C4-2B (cell line): Measurements from ENCODE around the gene DDX24.

ENCODE experiments used
- H3K27ac ChIP-seq: fragments of 450-650 bp; 2 replicates; pipeline ENCODE4 v1.5.1; 2017
- ZFX ChIP-seq: fragments of 450-650 bp; IDR thresholded peaks from 2 replicates; pipeline ENCODE4 v1.6.1; 2017
- TF ChIP-seq, protein P1 (sequence below): fragments of 450-650 bp; conservative IDR thresholded peaks from 2 replicates; pipeline ENCODE4 v1.5.1; 2017; ENCODE audit warnings: mild to moderate bottlenecking

DDX24 gene

DNA sequence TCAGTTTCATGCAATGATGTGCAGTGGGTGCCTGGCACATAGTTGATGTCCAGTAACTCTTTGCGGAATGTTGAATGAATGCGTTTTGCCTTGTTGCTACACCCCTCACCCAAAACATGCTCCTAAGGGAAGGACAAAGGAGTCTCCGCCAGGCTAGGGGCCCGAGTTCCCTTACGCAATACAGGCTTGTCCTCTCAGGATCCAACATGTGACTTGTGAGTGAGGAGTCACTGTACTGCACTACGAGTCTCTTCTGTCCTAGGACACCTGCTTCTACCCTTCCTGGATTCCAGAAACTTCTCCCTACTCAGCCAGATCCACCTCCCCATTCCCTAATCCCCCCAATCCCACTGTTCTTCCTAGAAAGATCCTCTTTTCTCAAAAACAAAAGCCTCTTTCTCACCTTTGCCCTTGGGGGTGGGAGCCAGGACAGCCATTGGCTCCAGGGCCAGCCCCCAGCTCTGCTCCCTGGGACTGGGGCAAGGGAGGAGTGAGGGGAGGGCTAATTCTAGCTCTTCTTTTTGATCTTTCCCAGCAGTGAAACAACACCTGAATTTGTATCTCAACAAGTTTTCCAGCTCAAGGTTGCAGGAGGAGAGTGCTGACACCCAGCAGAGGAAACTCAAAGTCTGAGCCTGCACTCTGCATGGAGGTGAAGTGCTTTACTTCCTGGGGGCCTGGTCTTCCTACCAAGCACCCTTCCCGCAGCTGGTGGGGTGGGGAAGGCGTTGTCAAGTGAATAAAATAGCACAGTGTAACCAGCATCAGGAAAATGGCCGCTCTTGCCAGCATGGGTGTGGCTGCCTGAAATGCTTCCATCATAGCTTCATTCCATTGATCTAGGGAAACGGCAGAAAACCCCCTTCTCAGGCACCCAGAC, 58.2 kb downstream of the DDX24 start:
- H3K27ac ChIP-seq, result no peak overlapping the region
- TF ChIP-seq, protein P1, sequence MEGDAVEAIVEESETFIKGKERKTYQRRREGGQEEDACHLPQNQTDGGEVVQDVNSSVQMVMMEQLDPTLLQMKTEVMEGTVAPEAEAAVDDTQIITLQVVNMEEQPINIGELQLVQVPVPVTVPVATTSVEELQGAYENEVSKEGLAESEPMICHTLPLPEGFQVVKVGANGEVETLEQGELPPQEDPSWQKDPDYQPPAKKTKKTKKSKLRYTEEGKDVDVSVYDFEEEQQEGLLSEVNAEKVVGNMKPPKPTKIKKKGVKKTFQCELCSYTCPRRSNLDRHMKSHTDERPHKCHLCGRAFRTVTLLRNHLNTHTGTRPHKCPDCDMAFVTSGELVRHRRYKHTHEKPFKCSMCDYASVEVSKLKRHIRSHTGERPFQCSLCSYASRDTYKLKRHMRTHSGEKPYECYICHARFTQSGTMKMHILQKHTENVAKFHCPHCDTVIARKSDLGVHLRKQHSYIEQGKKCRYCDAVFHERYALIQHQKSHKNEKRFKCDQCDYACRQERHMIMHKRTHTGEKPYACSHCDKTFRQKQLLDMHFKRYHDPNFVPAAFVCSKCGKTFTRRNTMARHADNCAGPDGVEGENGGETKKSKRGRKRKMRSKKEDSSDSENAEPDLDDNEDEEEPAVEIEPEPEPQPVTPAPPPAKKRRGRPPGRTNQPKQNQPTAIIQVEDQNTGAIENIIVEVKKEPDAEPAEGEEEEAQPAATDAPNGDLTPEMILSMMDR, result no peak
- no peak for TF ChIP-seq ZFX

DNA sequence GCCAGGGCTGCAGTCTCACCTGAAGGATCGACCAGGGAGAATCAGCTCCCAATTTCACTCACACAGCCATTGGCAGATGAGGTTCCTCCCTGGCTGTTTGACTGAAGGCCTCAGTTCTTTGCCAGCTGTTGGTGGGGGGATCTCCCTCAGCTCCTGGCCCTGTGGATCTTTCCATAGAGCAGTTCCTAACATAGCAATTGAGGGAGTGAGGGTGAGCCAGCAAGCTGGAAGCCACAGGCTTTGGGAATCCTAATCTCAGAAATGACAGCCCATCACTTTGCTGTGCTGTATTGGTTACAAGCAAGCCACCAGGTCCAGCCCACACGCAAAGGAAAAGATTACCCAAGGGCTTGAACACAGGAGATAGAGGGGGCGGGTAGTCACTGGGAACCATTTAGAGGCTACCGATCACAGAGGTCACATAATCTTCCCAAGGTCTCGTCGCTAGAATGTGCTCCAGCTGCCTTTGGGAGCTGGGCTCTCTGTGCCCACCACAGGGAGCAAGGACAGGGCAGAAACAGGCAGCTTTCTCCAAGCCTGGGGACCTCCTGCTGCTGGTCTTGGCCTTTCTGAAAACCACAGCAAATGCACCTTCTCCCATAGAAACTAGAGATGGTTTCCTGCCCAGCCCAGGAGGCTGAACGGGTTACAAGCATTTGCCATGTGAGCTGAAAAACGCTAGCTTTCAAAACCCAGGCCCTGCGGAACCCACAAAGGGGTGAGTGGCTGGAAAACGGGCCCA, 59.4 kb downstream of the DDX24 start:
- no peak overlapping the region for H3K27ac ChIP-seq
- TF ChIP-seq, protein P1, result no peak
- no peak for TF ChIP-seq ZFX

DNA sequence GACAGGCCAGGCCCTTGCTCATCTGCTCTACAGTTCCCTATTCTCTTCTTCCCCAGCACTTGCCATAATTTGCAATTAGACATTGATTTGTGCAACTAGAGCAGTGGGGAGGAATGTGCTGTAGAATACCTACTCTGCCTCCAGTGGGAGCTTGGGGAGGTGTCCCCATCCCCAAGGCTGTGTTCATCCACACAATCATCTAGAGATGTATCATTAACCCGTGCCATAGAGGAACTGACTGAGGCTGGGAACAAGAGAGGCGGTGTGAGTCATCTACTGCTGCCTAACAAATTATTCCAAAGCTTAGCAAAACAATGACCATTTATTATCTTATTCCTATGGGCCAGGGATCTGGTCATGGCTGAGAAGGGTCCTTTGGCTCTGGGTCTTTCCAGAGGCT, 60.0 kb downstream of the DDX24 start:
- no peak for TF ChIP-seq ZFX
- TF ChIP-seq, protein P1, result no peak
- H3K27ac ChIP-seq, result no peak overlapping the region

DNA sequence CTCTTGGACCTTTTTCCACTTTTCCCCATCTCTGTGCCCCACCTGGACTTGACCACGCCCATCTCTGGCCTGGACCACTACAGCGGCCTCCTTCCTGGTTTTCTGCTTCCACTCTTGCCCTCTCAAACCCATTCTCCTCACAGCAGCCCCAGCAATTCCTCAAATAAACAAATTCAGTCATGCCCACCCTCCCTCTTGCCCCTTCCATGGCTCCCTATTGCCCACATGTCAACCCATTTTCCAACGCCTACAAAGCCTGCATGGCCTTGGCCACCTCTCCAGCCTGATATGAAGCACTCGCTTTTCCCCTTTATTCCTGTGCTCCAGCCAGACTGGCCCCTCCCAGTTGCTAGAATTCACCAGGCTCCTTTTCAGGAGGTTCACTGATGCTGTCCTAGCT, 60.7 kb downstream of the DDX24 start:
- no peak for TF ChIP-seq ZFX
- TF ChIP-seq, protein P1, result no peak
- H3K27ac ChIP-seq, result no peak overlapping the region

DNA sequence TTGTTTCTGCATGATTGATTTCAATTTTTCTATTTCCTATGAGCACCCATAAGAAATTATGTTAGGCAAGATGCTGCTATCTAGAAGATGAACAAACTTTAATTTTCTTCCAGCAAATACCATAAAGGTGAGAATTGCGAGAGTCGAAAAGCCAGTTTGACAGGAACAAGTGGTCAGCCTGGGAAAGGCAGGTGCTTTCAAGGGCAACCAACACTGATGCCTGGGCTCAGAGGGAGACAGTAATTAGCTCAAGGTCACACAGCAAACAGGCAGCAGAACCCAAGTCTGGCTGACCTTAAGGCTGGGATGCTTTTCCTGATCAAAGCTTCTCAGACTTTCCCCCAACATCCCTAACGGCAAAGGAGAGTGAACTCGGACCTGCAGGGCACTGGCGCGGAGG, 61.7 kb downstream of the DDX24 start:
- no peak overlapping the region for H3K27ac ChIP-seq
- no peak for TF ChIP-seq ZFX
- TF ChIP-seq, protein P1, result no peak

DNA sequence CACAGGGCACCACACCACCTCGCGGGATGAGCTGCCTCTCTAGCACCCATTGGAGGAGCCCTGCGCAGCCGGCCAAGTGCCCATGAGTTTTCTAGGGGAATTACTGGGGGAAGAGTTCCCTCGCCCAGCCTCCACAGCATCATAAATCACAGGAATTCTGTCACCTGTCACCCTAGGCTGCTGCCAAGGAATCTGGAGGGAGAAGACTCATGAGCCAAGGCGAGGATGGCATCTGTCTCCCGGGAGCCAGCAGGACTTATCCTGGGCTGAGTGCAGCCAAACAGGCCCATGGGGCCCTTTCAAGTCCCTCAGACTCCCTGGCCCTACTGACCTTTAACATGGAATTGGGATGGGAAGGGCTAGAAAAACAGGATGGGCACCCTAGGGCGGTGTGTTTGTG, 62.7 kb downstream of the DDX24 start:
- TF ChIP-seq, protein P1, result no peak
- TF ChIP-seq ZFX, result no peak

DNA sequence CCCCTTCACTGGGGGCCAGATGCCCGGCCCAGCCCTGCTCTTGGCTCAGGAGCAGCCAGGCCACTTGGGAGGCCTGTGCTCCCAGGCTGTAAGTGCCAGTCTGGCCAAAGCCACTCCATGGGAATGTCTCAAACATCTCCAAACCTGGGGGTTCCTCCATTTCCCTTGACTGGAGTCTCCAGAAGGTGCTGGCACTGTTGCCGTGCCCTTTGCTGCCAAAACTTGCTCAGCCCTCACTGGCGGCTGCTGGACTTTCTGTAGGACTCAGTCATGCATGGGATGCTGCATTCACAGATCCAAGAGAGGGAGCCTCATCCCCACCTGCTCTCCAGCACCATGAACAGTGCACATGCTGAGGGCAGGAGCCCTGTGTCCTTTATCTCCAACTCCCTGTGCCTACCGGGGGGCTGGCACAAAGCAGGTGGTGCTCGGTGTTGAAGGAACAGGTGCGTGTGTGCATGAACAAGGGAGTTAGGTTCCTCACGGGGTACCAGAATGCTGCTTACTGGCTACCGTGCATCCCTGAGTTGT, 64.5 kb downstream of the DDX24 start:
- TF ChIP-seq, protein P1, result no peak
- no peak for TF ChIP-seq ZFX
- no peak overlapping the region for H3K27ac ChIP-seq

More for the DNA sequence above, 62.7 kb downstream of the DDX24 start:
- H3K27ac ChIP-seq, result no peak overlapping the region
